Measurements from ENCODE around the gene KDM3A.

The KDM3A gene

GRCh38 chr2:86520153-86520552, 79.0 kb downstream of the KDM3A start:
- DNase-seq = no peak

- no peak for DNase-seq
Measured at GRCh38 chr2:86521922-86522321, 80.8 kb downstream of the KDM3A start.

- no peak for DNase-seq
Measured at GRCh38 chr2:86522711-86523110, 81.5 kb downstream of the KDM3A start.

- DNase-seq = no peak
Measured at GRCh38 chr2:86523491-86523890, 82.3 kb downstream of the KDM3A start.

GRCh38 chr2:86525421-86526340, 84.5 kb downstream of the KDM3A start:
- DNase-seq = no peak

GRCh38 chr2:86533589-86533988, 92.4 kb downstream of the KDM3A start:
- DNase-seq = no peak

- no peak for DNase-seq
Measured at GRCh38 chr2:86541334-86541733, 100.2 kb downstream of the KDM3A start.

All from activated T-cell treated with anti-CD3 and anti-CD28 coated beads, Interleukin-2, amount 50 U/mL, for 48 hours (primary cell).